Measurements from ENCODE around the gene AKR1C3.
"Not testable (repeated sequence)": the region's sequence is repeated elsewhere in the genome, so short reads cannot be mapped to it uniquely, and the experiment has no call there.

The AKR1C3 gene

DNA sequence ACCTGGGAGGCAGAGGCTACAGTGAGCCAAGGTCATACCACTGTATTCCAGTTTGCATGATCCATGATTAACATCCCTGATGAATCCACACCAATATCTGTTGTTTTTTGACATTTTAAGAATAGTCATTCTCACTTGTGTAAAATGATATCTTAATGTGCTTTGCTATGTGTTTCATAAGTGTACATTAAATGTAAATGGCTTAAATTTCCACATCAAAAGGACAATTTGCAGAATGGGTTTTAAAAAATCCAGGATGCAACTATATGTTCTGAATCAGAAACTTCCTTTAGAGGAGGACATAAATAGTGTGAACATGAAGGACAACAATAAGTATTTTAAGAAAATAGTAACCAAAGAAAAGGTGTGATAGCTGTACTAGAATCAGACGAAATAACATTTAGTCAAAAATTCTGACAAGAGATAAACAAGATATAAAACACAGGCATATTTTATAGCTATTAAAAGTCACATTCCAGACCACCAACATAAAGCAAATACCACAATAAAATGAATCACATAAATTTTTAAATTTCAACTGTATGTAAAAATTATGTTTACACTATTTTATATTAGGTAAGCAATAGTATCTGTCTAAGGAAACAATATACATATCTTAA, 42.4 kb downstream of the AKR1C3 start:
- no peak for DNase-seq (ENCODE audit: low read depth, low spot score)

DNA sequence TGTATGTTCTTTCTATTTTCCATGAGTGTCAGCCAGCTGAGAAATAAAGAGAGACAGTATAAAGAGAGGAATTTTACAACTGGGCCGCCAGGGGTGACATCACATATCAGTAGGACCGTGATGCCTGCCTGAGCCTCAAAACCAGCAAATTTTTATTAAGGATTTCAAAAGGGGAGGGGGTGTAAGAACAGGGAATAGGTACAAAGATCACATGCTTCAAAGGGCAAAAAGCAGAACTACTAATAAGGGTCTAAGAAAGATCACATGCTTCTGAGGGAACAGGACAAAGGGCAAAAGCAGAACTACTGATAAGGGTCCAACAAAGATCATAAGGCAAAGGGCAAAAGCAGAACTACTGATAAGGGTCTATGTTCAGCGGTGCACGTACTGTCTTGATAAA, 43.5 kb downstream of the AKR1C3 start:
- DNase-seq (ENCODE audit: low read depth, low spot score): not testable (repeated sequence)

DNA sequence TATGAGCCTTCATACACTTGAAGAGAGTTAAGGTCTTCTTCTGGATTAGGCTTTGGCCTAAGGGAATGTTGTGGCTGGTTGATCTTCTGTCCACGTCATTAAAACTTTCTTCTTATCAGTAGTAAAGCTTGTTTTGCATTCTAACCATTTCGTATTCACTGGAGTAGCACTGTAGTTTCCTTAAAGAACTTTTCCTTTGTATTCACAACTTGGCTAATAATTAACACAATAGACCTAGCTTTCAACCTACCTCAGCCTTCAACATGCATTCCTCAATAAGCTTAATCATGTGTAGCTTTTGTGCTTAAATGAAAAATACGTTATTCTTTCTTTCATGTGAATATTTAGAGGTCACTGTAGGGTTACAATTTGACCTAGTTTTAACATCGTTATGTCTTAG, 48.0 kb downstream of the AKR1C3 start:
- no peak for DNase-seq (ENCODE audit: low read depth, low spot score)

DNA sequence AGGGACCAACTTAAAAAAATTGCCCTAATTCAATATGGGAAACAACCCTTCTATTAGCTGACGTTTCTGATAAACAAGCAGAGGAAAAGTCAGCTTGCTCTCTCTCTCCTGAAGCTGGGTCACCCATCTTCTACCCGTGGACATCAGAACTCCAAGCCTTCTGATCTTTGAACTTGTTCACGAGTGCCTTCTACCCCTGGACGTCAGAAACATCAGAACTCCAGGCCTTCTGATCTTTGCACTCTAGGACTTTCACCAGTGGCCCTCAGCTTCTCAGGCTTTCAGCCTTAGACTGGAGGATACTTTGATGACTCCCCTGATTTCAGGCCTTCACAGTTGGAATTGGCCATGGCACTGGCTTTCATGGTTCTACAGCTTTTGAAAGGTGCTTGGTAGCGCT, 48.9 kb downstream of the AKR1C3 start:
- no peak for DNase-seq (ENCODE audit: low read depth, low spot score)

DNA sequence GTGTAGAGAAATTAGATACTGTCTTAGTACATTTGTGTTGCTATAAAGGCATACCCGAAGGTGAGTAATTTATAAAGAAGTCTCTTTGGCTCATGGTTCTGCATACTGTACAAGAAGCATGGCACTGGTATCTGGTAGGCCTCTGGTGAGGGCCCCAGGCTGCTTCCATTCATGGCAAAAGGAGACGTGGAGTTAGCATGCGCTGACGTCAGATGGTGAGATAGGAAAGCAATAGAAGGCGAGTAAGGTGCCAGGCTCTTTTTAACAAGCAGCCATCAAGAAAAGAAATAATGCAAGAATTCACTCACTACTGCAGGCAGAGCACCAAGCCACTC, 52.7 kb downstream of the AKR1C3 start:
- no peak for DNase-seq (ENCODE audit: low read depth, low spot score)

DNA sequence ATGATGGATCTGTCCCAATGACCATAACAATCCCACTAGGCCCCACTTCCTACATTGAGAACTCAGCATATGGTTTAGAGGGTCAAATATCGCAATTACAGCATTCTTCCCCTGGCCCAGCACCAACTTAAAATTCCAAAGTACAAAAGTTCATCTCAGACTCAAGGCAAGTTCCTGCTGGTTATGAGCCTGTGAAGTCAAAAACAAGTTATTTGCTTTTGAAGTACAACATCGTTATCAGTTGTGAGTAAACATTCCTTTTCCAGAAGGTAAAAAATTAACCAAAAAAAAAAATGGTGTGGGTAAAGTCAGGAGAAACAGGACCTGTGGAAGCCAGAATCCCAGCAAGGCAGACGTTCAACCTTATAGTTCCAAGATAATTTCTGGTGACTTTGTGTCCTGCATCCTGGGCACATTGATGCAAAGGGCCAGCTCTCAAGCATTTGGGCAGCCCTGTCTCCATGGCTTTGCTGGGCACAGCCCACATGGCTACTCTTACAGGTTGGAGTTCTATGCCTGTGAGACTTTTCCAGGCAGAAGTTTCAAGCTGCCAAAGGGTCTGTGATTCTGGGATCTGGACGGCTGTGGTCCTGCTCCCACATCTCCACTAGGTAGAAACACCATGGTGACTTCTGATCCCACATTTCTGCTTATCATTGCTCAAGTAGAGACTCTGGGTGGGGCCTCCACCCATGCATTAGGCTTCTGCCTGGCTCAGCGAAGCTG, 53.2 kb downstream of the AKR1C3 start:
- DNase-seq (ENCODE audit: low read depth, low spot score): no peak

DNA sequence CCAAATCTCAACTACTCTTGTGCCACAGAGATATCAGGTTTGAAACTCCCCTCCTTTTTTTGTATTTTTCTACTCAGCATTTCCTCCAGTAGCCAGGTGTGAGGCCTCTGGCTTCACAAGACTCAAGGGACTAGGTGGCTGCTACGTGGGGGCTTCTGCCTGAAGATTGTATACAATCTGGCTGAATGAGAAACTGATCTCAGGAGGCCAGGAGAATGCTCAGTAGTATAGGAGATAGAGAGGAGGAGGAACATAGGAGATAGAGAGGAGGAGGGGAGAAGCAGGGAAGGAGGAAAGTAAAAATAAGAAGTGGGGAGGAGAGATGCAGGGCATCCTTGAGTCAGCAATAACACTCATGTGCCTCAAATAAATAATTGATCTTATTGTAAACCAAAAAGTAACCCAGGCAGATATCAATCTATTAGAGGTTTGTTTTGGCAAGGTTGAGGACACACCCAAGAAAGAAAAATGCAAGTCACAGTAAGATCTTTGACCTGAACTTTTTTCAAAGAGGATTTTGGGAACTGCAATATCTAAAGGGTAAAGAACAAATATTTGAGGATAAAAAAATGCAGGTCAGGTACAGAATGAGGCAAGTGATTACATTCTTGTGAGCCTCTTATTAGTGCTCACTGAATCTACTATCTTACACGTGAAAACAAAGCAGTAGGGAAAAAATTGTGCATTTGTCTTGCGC, 53.9 kb downstream of the AKR1C3 start:
- DNase-seq (ENCODE audit: low read depth, low spot score): no peak

DNA sequence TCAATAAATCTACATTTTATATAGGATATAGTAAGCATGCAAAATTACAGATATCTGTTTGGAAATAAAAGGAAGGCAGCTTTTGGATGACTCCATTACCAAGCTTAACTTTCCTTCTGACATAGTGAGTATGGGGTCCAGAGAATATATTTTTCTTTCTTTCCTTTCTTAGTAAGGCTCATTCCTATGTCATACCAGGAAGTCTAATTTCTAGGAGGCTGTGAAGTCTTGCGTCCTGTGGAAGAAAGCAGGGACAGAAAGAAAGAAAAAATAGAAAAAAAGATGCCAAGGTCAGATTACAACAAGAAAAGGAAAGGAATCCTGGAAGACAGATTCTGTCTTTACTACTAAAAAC, 54.4 kb downstream of the AKR1C3 start:
- no peak for DNase-seq (ENCODE audit: low read depth, low spot score)

DNA sequence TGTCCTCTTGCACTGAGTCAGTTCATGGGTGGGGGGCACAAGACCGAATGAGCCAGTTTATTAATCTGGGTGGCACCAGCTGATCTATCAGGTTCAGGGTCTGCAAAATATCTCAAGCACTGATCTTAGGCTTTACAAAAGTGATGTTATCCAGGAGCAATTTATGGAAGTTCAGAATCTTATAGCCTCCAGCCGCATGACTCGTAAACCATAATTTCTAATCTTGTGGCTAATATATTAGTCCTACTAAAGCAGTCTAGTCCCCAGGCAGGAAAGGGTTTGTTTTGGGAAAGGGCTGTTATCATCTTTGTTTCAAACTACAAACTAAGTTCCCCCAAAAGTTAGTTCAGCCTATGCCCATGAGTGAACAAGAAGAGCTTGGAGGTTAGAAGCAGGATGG, 56.9 kb downstream of the AKR1C3 start:
- DNase-seq (ENCODE audit: low read depth, low spot score): no peak

DNA sequence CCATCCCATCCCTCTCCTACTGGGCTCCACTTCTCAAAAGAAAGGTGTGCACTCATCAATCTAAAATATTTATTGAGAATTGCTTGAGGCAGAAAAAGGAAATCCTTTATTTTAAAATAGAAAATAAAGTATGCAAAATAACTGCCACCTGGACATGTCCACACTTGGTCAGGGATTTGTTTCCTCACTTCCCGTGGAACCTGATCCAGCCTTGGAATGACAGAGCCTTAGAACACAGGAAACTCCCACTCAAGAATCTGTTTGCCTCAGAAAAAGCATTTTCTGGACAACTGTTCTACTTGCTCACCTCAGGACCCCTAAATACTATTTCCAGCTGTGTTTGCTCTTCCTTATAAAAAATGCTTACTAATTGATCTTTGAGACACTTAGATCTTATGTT, 61.7 kb downstream of the AKR1C3 start:
- no peak for DNase-seq (ENCODE audit: low read depth, low spot score)

All from astrocyte of the hippocampus (primary cell).